GM12874 (cell line): ENCODE measurements around the gene SPR.

ENCODE experiments used
- TF ChIP-seq, protein P1 (sequence below): IDR thresholded peaks from 2 replicates; pipeline ENCODE4 v1.5.1; 2011; ENCODE audit warnings: low read depth, mild to moderate bottlenecking, control low read depth, low read length, moderate library complexity; ENCODE audit not compliant: insufficient read depth

SPR gene

DNA sequence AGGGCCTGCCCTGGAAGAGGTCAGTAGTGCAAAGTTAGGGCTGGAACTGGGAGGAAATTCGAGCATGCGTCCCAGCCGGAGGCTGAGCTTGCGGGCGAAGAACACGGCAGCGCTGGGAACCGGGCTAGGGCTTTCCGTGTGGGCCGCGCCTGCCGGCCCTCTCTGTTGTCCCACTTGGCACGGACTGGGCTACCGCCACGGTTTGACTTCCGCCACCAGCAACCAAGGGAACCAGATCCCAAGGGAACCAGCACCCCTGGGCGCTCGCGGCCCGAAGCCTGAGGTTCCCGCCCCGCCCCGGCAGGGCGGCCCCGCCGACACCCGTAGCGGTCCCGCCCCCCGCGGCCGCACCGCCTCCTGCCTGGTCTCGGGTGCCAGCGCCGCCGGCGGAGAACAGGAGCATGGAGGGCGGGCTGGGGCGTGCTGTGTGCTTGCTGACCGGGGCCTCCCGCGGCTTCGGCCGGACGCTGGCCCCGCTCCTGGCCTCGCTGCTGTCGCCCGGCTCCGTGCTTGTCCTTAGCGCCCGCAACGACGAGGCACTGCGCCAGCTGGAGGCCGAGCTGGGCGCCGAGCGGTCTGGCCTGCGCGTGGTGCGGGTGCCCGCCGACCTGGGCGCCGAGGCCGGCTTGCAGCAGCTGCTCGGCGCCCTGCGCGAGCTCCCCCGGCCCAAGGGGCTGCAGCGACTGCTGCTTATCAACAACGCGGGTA lies at the start of gene SPR:
Gene SPR, plus strand, starts transcription at position 377 of the 708 bp plus-strand sequence. Its CDS starts 25 bp downstream, at position 402.
- TF ChIP-seq, protein P1, sequence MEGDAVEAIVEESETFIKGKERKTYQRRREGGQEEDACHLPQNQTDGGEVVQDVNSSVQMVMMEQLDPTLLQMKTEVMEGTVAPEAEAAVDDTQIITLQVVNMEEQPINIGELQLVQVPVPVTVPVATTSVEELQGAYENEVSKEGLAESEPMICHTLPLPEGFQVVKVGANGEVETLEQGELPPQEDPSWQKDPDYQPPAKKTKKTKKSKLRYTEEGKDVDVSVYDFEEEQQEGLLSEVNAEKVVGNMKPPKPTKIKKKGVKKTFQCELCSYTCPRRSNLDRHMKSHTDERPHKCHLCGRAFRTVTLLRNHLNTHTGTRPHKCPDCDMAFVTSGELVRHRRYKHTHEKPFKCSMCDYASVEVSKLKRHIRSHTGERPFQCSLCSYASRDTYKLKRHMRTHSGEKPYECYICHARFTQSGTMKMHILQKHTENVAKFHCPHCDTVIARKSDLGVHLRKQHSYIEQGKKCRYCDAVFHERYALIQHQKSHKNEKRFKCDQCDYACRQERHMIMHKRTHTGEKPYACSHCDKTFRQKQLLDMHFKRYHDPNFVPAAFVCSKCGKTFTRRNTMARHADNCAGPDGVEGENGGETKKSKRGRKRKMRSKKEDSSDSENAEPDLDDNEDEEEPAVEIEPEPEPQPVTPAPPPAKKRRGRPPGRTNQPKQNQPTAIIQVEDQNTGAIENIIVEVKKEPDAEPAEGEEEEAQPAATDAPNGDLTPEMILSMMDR, result peak; percentile 22; the same call in 1 of the 2 replicates

DNA sequence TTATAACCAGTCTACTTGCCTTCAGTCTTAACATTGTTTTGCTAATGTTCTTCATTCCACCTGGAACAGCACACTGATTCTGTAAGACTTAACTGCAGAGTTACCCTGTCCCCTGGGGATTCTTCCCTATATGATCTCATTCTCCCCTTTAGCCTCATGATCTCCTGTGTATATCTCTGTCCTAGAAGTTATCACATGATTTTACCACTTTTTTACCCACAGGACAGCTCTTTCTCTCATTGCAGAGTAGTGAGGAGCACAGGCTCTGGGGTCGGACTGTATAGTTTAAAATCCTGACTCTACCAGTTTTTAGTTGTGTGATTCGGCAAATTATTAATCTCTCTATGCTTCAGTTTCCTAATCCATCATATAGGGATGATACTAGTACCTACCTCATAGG lies 47.1 kb upstream of the SPR start:
- TF ChIP-seq, protein P1, result no peak

DNA sequence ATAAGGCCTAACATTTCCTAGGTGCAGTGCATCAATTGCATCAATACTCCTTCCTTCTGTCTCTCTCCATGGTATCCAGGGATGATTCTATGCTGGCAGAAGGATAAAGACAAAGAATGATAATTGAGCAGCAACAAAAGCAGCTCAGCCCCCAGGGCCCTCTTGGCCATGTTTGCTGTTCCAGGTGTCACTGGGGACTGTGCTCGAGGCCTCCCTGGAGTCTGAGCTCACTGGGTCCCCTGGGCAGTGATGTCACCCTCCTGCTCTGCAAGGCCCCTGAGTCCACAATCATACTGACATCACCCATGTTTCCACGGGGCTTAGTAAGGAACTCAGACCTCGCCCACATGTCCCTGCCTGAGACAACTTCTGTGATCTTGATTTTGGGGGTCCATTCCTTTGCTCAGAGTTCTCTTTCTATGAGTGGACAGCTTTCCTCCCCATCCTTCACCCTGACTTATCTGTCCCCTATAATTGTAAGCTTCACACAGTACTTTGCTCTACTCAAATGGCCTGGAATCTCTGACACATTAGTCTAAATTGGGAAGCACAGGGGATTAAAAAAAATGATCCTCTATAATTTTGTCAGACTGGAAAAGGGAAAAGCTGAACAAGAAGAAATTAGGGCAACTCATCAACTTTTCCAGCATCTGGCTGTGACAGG lies 45.6 kb upstream of the SPR start:
- TF ChIP-seq, protein P1, result no peak

DNA sequence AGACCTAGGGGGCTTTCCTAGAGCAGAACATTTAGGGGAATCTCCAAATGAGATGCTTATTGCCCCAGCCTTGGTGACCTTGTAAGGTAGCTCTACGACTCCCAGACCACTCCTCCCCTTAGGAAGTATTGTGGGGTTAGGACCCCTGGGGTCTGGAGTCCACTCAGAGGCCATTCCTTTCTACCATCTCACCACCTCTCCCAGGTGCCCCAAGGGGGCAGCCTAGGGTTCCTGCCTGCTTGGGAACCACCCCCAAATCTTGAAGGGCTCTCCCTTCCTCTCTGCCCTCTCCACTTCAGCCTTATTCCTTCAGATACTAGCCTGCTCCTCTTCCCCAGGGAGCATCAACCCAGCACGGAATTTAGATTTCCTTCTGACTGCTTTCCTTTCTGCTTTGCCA lies 43.9 kb upstream of the SPR start:
- TF ChIP-seq, protein P1, result no peak

DNA sequence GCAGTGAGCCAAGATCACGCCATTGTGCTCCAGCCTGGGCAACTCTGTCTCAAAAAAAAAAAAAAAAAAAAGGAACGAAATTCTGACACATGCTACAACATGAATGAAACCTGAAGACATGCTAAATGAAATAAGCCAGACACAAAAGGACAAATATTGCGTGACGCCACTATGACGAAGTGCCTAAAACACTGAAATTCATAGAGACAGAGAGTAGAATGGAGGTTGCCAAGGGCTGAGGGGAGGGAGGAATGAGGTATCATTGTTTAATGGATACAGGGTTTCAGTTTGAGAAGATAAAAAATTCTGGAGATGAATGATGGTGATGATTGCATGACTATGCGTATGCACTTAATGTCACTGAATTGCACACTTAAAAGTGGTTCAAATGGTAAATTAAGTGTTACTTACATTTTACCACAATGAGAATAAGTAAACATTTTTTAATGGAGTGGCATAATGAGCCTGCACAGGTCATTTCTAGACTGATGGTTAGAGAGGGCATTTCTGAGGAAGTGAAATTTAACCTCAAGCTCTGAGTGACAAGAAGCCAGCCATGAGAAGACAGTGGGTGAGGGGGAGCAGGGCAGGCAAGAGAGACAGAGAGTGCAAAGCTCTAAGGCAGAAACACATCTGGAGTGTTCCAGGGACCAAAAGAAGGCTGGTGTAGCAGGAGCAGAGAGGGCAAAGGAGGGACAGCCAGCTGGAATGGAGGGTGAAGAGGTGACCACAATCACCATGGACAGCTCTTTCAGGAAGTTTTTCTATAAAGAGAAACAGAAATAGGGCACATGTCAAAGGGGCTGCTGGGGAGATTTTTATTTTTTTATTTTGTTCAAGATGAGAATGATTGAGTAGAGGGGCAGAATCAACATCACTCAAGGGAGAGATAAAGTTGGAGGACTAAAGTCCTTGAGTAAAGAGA lies 40.8 kb upstream of the SPR start:
- TF ChIP-seq, protein P1, result no peak

DNA sequence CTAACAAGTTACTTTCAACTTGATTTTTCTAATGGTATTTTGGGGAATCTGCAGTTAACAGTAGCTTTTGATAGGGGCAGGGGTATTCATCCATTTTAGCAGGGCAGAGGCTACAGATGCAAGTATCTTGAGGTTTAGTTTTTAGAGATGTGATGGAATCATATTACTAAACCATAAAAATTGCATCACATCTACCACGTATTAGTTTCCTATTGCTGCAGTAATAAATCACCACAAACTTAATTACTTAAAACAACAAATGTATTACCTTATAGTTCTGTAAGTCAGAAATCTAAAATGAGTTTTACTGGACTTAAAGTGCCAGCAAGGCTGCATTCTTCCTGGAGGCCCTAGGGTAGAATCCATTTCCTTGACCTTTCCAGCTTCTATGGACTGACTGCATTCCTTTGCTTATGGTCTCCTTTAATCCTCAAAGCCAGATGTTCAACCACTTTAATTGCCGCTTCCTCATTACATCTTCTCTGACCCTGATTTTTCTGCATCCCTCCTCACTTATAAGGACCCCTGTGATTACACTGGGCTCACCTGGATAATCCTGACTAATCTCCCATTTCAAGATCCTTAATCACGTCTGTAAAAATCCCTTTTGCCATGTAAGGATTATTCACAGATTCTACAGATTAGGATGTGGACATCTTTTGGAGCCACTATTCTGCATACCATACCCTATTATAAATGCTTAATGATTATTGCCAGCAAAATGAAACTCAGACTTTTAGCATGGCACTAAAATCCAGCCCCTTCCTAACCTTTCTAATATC lies 39.5 kb upstream of the SPR start:
- TF ChIP-seq, protein P1, result no peak
